ENCODE measurements around the gene PCMTD2. TPM values are rescaled to one million over a fixed set of nuclear protein-coding genes. Genes with fewer than 3 reads are reported as not detected.

The PCMTD2 gene
- total and polyA plus RNA-seq, 2 of the 8 experiments (the other 6 are each of a cell fraction or from before 2014, with no cell fraction given) = 21.4 to 55.1 TPM

- Histone ChIP-seq H3K4me1 (replicated peaks in 1 of 4; ENCODE audit: control insufficient read depth in 3 of 4, insufficient read depth in 4 of 4, low read length in 3 of 4) (no peaks in the 10 kb centered on the region; a peak in 1 of 7 replicates), H3K18ac (ENCODE audit: extremely low read depth, low read length) (no peak overlapping the region), H3K23ac (ENCODE audit: insufficient read length) (no peak overlapping the region), H3K36me3 (ENCODE audit: control insufficient read depth in 2 of 4, insufficient read depth in 4 of 4, low read length in 3 of 4) (no peaks in the 10 kb centered on the region), H2BK15ac (ENCODE audit: low read length) (no peak overlapping the region), H3K79me2 (ENCODE audit: control insufficient read depth in 1 of 2, insufficient read depth in 2 of 2, low read length in 2 of 2) (no peaks in the 10 kb centered on the region), H3K23me2 (ENCODE audit: low read depth, low read length) (no peaks in the 10 kb centered on the region), H2BK5ac (ENCODE audit: low read depth, low read length) (no peak overlapping the region), H3K9me3 (ENCODE audit: insufficient read depth in 2 of 2, low read depth in 1 of 2, low read length in 1 of 2) (peaks cover 3 to 5% of the 10 kb centered on the region in 2 experiments; a peak in 2 of 4 replicates), H2AFZ (ENCODE audit: low read length) (no peak overlapping the region), H3K27me3 (replicated peaks in 1 of 4; ENCODE audit: control insufficient read depth in 3 of 4, extremely low read depth in 1 of 4, insufficient read depth in 3 of 4, low read length in 3 of 4) (no peaks in the 10 kb centered on the region; a peak in 2 of 7 replicates), H4K5ac (ENCODE audit: insufficient read length, low read depth, low read length) (no peak overlapping the region), H3K4ac (replicated peaks; ENCODE audit: insufficient read length, low read depth, low read length) (no peak overlapping the region), H3K4me3 (ENCODE audit: extremely low read depth in 1 of 4, insufficient read depth in 2 of 4, low read depth in 3 of 4, low read length in 4 of 4) (no peak overlapping the region), H4K20me1 (replicated peaks in 1 of 2; ENCODE audit: control insufficient read depth in 1 of 2, insufficient read depth in 2 of 2, low read length in 2 of 2) (no peaks in the 10 kb centered on the region), H2BK120ac (replicated peaks; ENCODE audit: low read depth, low read length) (no peak overlapping the region), H4K8ac (ENCODE audit: extremely low read depth, insufficient read depth, low read length) (no peak overlapping the region), H3K27ac (ENCODE audit: low read depth, low read length) (no peak overlapping the region), H2BK12ac (ENCODE audit: low read depth, low read length) (no peak overlapping the region), H2AK5ac (ENCODE audit: low read depth, low read length) (no peak overlapping the region), H3K79me1 (ENCODE audit: low read depth, low read length) (no peaks in the 10 kb centered on the region), H3K56ac (replicated peaks; ENCODE audit: insufficient read length, low read depth, low read length) (no peak overlapping the region), H3K14ac (ENCODE audit: insufficient read length) (no peak overlapping the region), H3K9ac (replicated peaks in 1 of 4; ENCODE audit: extremely low read depth in 1 of 4, low read depth in 3 of 4, low read length in 3 of 4) (no peak overlapping the region), H3K4me2 (ENCODE audit: insufficient read depth in 1 of 2, low read depth in 2 of 2, low read length in 2 of 2) (no peak overlapping the region), H2BK20ac (ENCODE audit: low read length) (no peak overlapping the region), H4K91ac (replicated peaks; ENCODE audit: insufficient read length, low read length) (no peak overlapping the region)
- ChIA-PET POLR2A (ENCODE audit: partially characterized antibody) (interaction anchor here (1.1 kb wide), 1 partner anchor 10 kb away, joined by 3 read pairs; no protein-coding TSS in a partner anchor), CTCF (ENCODE audit: partially characterized antibody) (interaction anchor here (1.1 kb wide), 1 partner anchor 17 kb away, joined by 3 read pairs; no protein-coding TSS in a partner anchor)
- DNase-seq (ENCODE audit: low read depth in 1 of 2, low spot score in 2 of 2) (no peak), FAIRE-seq (no peak)
- 85% methylated on average over 2 of the region's 2 CpGs; no CpG with 5 or more reads in 1 of the 2 experiments for WGBS, 2 experiments (ENCODE audit: extremely low coverage in 1 of 2, insufficient coverage in 1 of 2, insufficient read length in 1 of 2, insufficient replicate concordance in 2 of 2, low coverage in 1 of 2, low lambda C conversion rate in 2 of 2, missing lambda C conversion rate in 1 of 2)
- no peak for TF ChIP-seq KDM5A (IDR thresholded peaks at IDR 0.05; ENCODE audit: low read length)
- no peak for TF ChIP-seq RAD21 (IDR thresholded peaks at IDR 0.05 in 1 of 2, conservative IDR thresholded peaks at IDR 0.05 in 1 of 2; ENCODE audit: low read depth in 2 of 2, low read length in 2 of 2)
- TF ChIP-seq GTF2F1 (IDR thresholded peaks at IDR 0.05; ENCODE audit: borderline replicate concordance, low read depth, low read length) = no peak
- no peak for TF ChIP-seq RNF2 (IDR thresholded peaks at IDR 0.05; ENCODE audit: borderline replicate concordance, low read depth, low read length, missing control alignments, poor library complexity, severe bottlenecking)
- no peak for TF ChIP-seq BACH1 (IDR thresholded peaks at IDR 0.05; ENCODE audit: low read length)
- TF ChIP-seq SIX5 (IDR thresholded peaks at IDR 0.05; ENCODE audit: low read depth, low read length) = no peak
- no peak for TF ChIP-seq SRF (IDR thresholded peaks at IDR 0.05; ENCODE audit: low read depth, low read length)
- TF ChIP-seq NRF1 (IDR thresholded peaks at IDR 0.05; ENCODE audit: low read depth, low read length) = no peak
- no peak for TF ChIP-seq JUND (IDR thresholded peaks at IDR 0.05; ENCODE audit: low read length)
- TF ChIP-seq MAFK (IDR thresholded peaks at IDR 0.05; ENCODE audit: low read depth, low read length) = no peak
- TF ChIP-seq CREB1 (IDR thresholded peaks at IDR 0.05) = no peak
- TF ChIP-seq SUZ12 (IDR thresholded peaks at IDR 0.05; ENCODE audit: low read length) = no peak
- TF ChIP-seq CTBP2 (IDR thresholded peaks at IDR 0.05; ENCODE audit: borderline replicate concordance, insufficient read depth, insufficient read length, low read length) = no peak
- TF ChIP-seq PHF8 (conservative IDR thresholded peaks at IDR 0.05; ENCODE audit: low read depth, low read length) = no peak
These were observed 11.2 kb upstream of the PCMTD2 start for GRCh38 chr20:64244281-64244805.
